ENCODE measurements around the gene DLL3.

GRCh38 chr19:39500543-39500942, 1.8 kb downstream of the DLL3 start:
- TF ChIP-seq CTCF (conservative IDR thresholded peaks at IDR 0.05) (no peak), EZH2 (IDR thresholded peaks at IDR 0.05; ENCODE audit: low read depth) (no peak)

Measured in PC-9 (cell line).